AG04450 (cell line): Measurements from ENCODE around the gene PPP2R1B. TPM values are rescaled to one million over a fixed set of nuclear protein-coding genes. Genes with fewer than 3 reads are reported as not detected.

Experiments used
- CTCF ChIA-PET: fragments of 300-600, 350-600 bp; formaldehyde crosslinking; extraction: SDS; loops from one replicate; lab custom pipeline; 2022; ENCODE audit warnings: antibody characterized with exemption, inconsistent platforms; lab: Charles Lee
- POLR2A ChIA-PET: fragments of 350-600 bp; formaldehyde crosslinking; extraction: SDS; loops from one replicate; lab custom pipeline; 2021; ENCODE audit warnings: antibody characterized with exemption, inconsistent platforms; lab: Yijun Ruan, JAX
- DNase-seq: peaks from one replicate; pipeline ENCODE4 v3.0.0-alpha.2; 2011; ENCODE audit warnings: low read depth, low spot score
- H3K27ac ChIP-seq: one replicate; pipeline ENCODE4 v1.5.1; 2012; ENCODE audit warnings: low read depth, low read length, control low read depth
- H3K27me3 ChIP-seq: one replicate; pipeline ENCODE4 v1.6.0; 2012; ENCODE audit warnings: low read length; ENCODE audit not compliant: control insufficient read depth, insufficient read depth
- H3K4me3 ChIP-seq: 2 replicates; pipeline ENCODE4 v1.5.1; 2011; ENCODE audit warnings: mild to moderate bottlenecking, low read depth, low read length, control low read depth
- H3K9me3 ChIP-seq: 2 replicates; pipeline ENCODE4 v1.5.1; 2012; ENCODE audit warnings: low read length; ENCODE audit not compliant: control insufficient read depth, insufficient read depth
- CTCF ChIP-seq: IDR thresholded peaks from 2 replicates; pipeline ENCODE4 v1.5.1; 2011; ENCODE audit warnings: low read depth, low read length, control low read depth, inconsistent platforms
- polyA plus RNA-seq: library from polyadenylated mRNA; depleted of rRNA; stranded (reverse); fragments of >200 nt; gene quantifications from 2 replicates; pipeline ENCODE4 v1.2.3, GENCODE V29; 2011

Gene PPP2R1B
- polyA plus RNA-seq, 1 experiment: 44.9 TPM

DNA sequence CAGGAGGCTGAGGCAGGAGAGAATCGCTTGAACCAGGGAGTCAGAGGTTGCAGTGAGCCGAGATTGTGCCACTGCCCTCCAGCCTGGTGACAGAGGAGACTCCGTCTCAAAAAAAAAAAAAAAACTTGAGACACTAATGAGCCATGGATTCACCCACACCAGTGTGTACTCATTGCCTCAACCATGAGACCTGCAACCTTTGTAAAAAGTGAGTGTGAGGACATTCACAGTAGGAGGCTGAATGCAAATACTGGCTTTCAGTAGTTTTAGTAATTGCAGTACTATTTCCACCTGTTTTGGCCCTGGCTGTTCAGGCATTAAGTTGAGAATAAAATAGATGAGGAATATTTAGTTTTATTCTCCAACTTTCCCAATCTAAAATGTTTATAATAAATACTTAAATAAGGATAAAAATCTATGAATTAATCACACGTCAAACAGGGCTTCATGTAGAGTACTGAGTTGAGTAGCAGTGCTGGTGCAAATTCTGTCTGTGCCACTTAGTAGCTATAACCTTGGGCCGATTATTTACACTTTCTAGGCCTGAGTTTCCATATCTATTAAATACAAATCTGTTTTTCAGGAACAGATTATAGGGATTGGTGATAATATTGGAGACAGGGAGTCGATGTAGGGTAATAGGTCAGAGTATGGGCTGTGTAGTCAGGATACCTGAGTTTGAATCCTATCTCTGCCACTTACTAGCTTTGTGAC lies 72.8 kb downstream of the PPP2R1B start:
- POLR2A ChIA-PET: no interaction called here
- CTCF ChIA-PET: interaction anchor here (4.4 kb wide), 1 partner anchor 89 kb away, joined by 19 read pairs; no protein-coding TSS in a partner anchor

GRCh38 chr11:111691741-111692140 lies 74.4 kb downstream of the PPP2R1B start:
- Histone ChIP-seq H3K9me3 (no peaks in the 10 kb centered on the region), H3K27ac (no peak overlapping the region), H3K27me3 (no peaks in the 10 kb centered on the region), H3K4me3 (no peak overlapping the region)
- CTCF ChIA-PET: interaction anchor here (0.9 to 4.4 kb wide), 2 partner anchors 87 to 160 kb away, joined by 3 to 19 read pairs; no protein-coding TSS in a partner anchor
- no peak for TF ChIP-seq CTCF
- no peak for DNase-seq
- POLR2A ChIA-PET: no interaction called here

More for the DNA sequence above, 72.8 kb downstream of the PPP2R1B start:
- Histone ChIP-seq H3K27ac (no peak overlapping the region), H3K4me3 (no peak overlapping the region), H3K9me3 (no peaks in the 10 kb centered on the region), H3K27me3 (no peaks in the 10 kb centered on the region)
- DNase-seq: no peak
- TF ChIP-seq CTCF: no peak

GRCh38 chr11:111691176-111691575 lies 75.0 kb downstream of the PPP2R1B start:
- H3K27ac ChIP-seq: no peak overlapping the region
- no peak for TF ChIP-seq CTCF
- DNase-seq: no peak
- POLR2A ChIA-PET: no interaction called here
- no peaks in the 10 kb centered on the region for H3K27me3 ChIP-seq
- H3K9me3 ChIP-seq: no peaks in the 10 kb centered on the region
- no peak overlapping the region for H3K4me3 ChIP-seq
- CTCF ChIA-PET: interaction anchor here (0.9 kb wide), 1 partner anchor 161 kb away, joined by 3 read pairs; no protein-coding TSS in a partner anchor

DNA sequence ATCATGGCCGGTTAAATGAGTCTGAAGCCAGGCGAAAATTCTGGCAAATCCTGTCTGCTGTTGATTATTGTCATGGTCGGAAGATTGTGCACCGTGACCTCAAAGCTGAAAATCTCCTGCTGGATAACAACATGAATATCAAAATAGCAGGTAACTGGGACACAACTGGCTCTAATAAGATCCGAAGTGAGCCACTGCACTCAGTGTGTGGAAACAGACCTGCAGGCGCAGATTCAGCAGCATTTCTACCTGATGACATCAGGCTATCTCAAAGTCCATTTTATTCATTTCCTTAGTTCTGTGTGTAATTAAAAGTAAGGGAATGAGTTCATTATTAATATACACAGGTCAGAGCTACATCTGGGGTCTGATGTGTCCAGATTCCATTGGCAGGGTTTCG lies 78.2 kb downstream of the PPP2R1B start:
- H3K4me3 ChIP-seq: no peak overlapping the region
- H3K9me3 ChIP-seq: no peaks in the 10 kb centered on the region
- no peak for TF ChIP-seq CTCF
- ChIA-PET CTCF (no interaction called here), POLR2A (no interaction called here)
- no peak overlapping the region for H3K27ac ChIP-seq
- H3K27me3 ChIP-seq: no peaks in the 10 kb centered on the region
- DNase-seq: no peak

GRCh38 chr11:111684251-111684650 lies 81.9 kb downstream of the PPP2R1B start:
- Histone ChIP-seq H3K27me3 (no peaks in the 10 kb centered on the region), H3K9me3 (no peaks in the 10 kb centered on the region), H3K27ac (no peak overlapping the region), H3K4me3 (no peak overlapping the region)
- no peak for DNase-seq
- ChIA-PET POLR2A (no interaction called here), CTCF (interaction anchor here (1.0 to 1.2 kb wide), 2 partner anchors 11 to 80 kb away, joined by 3 read pairs; no protein-coding TSS in a partner anchor)
- no peak for TF ChIP-seq CTCF
